Parathyroid adenoma (tissue), 2 donors: ENCODE results near the gene TPBGL.
A peak's percentile ranks its signal among the peaks of the same experiment; 100 is the strongest.

Source experiments
- H2AFZ ChIP-seq: fragments of 300-600 bp; sonication (generic); one replicate; pipeline ENCODE4 v1.7.0; 2017; ENCODE audit warnings: antibody characterized with exemption, mild to moderate bottlenecking
- H3K27ac ChIP-seq: fragments of 300-600 bp; sonication (generic); one replicate; pipeline ENCODE4 v1.7.0; 2017
- H3K27me3 ChIP-seq: fragments of 300-600 bp; sonication (generic); one replicate; pipeline ENCODE4 v1.7.0; 2017; ENCODE audit warnings: low read length; ENCODE audit not compliant: control insufficient read depth, insufficient read depth
- H3K36me3 ChIP-seq: fragments of 300-600 bp; sonication (generic); one replicate; pipeline ENCODE4 v1.7.0; 2017; ENCODE audit warnings: low read length; ENCODE audit not compliant: control insufficient read depth, insufficient read depth
- H3K4me1 ChIP-seq: fragments of 300-600 bp; sonication (generic); one replicate; pipeline ENCODE4 v1.7.0; 2017; ENCODE audit warnings: control low read depth
- H3K4me2 ChIP-seq: fragments of 300-600 bp; sonication (generic); one replicate; pipeline ENCODE4 v1.7.0; 2017; ENCODE audit warnings: low read length
- H3K4me3 ChIP-seq: fragments of 300-600 bp; sonication (generic); one replicate; pipeline ENCODE4 v1.7.0; 2017; ENCODE audit warnings: low read depth, low read length
- H3K79me2 ChIP-seq: fragments of 300-600 bp; sonication (generic); one replicate; pipeline ENCODE4 v1.7.0; 2017; ENCODE audit warnings: control low read depth
- H3K9ac ChIP-seq: fragments of 300-600 bp; sonication (generic); one replicate; pipeline ENCODE4 v1.7.0; 2017; ENCODE audit warnings: mild to moderate bottlenecking
- H3K9me3 ChIP-seq: fragments of 300-600 bp; sonication (generic); one replicate; pipeline ENCODE4 v1.7.0; 2017; ENCODE audit warnings: low read length; ENCODE audit not compliant: control insufficient read depth
- CTCF ChIP-seq: fragments of 300-600 bp; sonication (generic); IDR thresholded peaks from one replicate; pipeline ENCODE4 v1.7.0; 2017; ENCODE audit warnings: antibody characterized with exemption, mild to moderate bottlenecking
- donor health status: primary hyperparathyroidism.

Gene TPBGL

DNA sequence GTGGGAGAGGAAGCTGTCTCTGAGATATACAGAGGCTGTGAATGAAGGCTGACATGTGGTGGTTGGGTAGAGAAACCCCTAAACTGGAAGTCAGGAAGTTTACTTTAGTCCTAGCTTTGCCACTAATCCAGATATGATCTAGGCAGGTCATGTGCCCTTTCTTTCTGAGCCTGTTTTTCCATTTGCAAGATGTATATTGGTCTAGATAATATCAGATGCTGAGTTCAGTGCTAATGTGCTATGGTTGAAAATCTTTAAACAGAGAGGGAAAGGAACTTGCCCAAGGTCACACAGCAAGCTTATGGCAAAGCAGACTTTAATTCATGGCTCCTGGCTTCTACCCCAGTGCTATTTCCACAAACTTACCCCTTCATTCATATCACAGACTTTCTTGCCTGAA is 25.7 kb upstream of the TPBGL start:
- Histone ChIP-seq H3K79me2 (no peaks in the 10 kb centered on the region), H3K4me2 (no peak overlapping the region), H3K9ac (no peak overlapping the region), H2AFZ (peak overlapping the region; percentile 57), H3K27me3 (no peaks in the 10 kb centered on the region), H3K4me3 (no peak overlapping the region), H3K9me3 (no peaks in the 10 kb centered on the region), H3K27ac (peak overlapping the region; percentile 6), H3K4me1 (no peaks in the 10 kb centered on the region), H3K36me3 (no peaks in the 10 kb centered on the region)
- TF ChIP-seq CTCF = no peak

DNA sequence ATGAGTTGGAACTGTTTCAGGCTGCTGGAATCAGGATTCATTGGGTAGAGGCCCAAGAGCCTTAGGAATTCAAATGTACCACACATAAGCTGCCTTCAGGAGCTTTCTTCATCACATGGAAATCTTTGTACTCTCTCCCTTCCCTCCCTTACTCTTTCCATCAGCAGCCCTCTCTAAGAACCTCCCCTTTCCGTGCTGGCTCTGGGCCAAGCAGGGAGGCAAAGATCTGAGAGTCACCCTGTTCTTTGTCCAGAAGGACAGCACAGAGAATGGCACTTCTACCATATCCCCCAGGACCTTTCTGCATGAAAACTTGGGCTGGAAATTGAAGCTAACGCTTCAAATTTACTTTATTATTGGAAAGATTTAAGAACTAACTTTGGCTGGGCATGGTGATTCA is 20.7 kb upstream of the TPBGL start:
- H3K36me3 ChIP-seq = no peaks in the 10 kb centered on the region
- no peak overlapping the region for H3K9ac ChIP-seq
- H3K4me3 ChIP-seq = no peak overlapping the region
- no peak overlapping the region for H2AFZ ChIP-seq
- TF ChIP-seq CTCF = no peak
- H3K4me2 ChIP-seq = no peak overlapping the region
- H3K9me3 ChIP-seq = no peaks in the 10 kb centered on the region
- H3K27me3 ChIP-seq = no peaks in the 10 kb centered on the region
- H3K27ac ChIP-seq = no peak overlapping the region
- no peaks in the 10 kb centered on the region for H3K79me2 ChIP-seq
- H3K4me1 ChIP-seq = no peaks in the 10 kb centered on the region

- no peaks in the 10 kb centered on the region for H3K79me2 ChIP-seq
- no peaks in the 10 kb centered on the region for H3K4me1 ChIP-seq
- H3K4me3 ChIP-seq = no peak overlapping the region
- no peak overlapping the region for H3K4me2 ChIP-seq
- H2AFZ ChIP-seq = no peak overlapping the region
- no peak overlapping the region for H3K27ac ChIP-seq
- H3K27me3 ChIP-seq = no peaks in the 10 kb centered on the region
- no peak for TF ChIP-seq CTCF
- no peaks in the 10 kb centered on the region for H3K9me3 ChIP-seq
- H3K9ac ChIP-seq = no peak overlapping the region
- no peaks in the 10 kb centered on the region for H3K36me3 ChIP-seq
Observed at GRCh38 chr11:75223954-75224643, 16.5 kb upstream of the TPBGL start.

DNA sequence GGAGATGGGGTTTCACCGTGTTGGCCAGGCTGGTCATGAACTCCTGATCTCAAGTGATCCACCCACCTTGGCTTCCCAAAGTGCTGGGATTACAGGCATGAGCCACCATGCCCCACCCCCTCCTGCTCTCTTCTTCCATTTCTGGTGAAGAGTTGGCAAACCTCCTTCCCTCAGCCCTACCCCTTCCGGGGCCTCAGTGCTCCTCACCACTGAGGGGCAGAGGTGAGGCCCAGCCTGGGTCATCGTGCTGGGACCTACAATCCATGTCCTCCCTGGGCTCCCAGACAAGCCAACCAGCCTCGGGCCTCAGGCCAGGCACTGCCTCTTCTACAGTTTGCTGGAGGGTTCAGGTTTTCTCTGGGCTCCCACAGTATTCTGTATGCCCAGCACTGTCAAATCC is 14.8 kb upstream of the TPBGL start:
- H3K4me3 ChIP-seq = no peak overlapping the region
- H3K9me3 ChIP-seq = no peaks in the 10 kb centered on the region
- H3K27ac ChIP-seq = no peak overlapping the region
- no peak overlapping the region for H2AFZ ChIP-seq
- no peak overlapping the region for H3K9ac ChIP-seq
- H3K4me2 ChIP-seq = no peak overlapping the region
- no peaks in the 10 kb centered on the region for H3K79me2 ChIP-seq
- no peaks in the 10 kb centered on the region for H3K36me3 ChIP-seq
- TF ChIP-seq CTCF = no peak
- H3K4me1 ChIP-seq = no peaks in the 10 kb centered on the region
- H3K27me3 ChIP-seq = no peaks in the 10 kb centered on the region

GRCh38 chr11:75229466-75229865 is 11.1 kb upstream of the TPBGL start:
- Histone ChIP-seq H3K36me3 (no peaks in the 10 kb centered on the region), H3K4me1 (no peaks in the 10 kb centered on the region), H3K4me3 (no peak overlapping the region), H3K79me2 (no peaks in the 10 kb centered on the region), H3K4me2 (no peak overlapping the region), H2AFZ (no peak overlapping the region), H3K27ac (no peak overlapping the region), H3K9me3 (no peaks in the 10 kb centered on the region), H3K9ac (no peak overlapping the region), H3K27me3 (no peaks in the 10 kb centered on the region)
- no peak for TF ChIP-seq CTCF
